MV-4-11 (cell line): ENCODE measurements around the gene NRXN3.

ENCODE experiments used
- DNase-seq: peaks from one replicate; lab custom pipeline; 2025; lab: John Stamatoyannopoulos, UW

NRXN3 gene

GRCh38 chr14:79150226-79150625 is 980.1 kb downstream of the NRXN3 start:
- no peak for DNase-seq

- no peak for DNase-seq
Observed at GRCh38 chr14:79157369-79157768, 987.2 kb downstream of the NRXN3 start.

- DNase-seq: no peak
Observed at GRCh38 chr14:79161571-79161970, 991.4 kb downstream of the NRXN3 start.

GRCh38 chr14:79162833-79163232 is 992.7 kb downstream of the NRXN3 start:
- no peak for DNase-seq

- DNase-seq: no peak
Observed at GRCh38 chr14:79165471-79166090, 995.4 kb downstream of the NRXN3 start.

- no peak for DNase-seq
Observed at GRCh38 chr14:79166171-79166570, 996.0 kb downstream of the NRXN3 start.

- DNase-seq: no peak
Observed at GRCh38 chr14:79167957-79168356, 997.8 kb downstream of the NRXN3 start.

GRCh38 chr14:79175671-79176070 is 1005.5 kb downstream of the NRXN3 start:
- DNase-seq: no peak

GRCh38 chr14:79177106-79177505 is 1006.9 kb downstream of the NRXN3 start:
- no peak for DNase-seq

GRCh38 chr14:79178719-79179118 is 1008.5 kb downstream of the NRXN3 start:
- no peak for DNase-seq

GRCh38 chr14:79179985-79180384 is 1009.8 kb downstream of the NRXN3 start:
- no peak for DNase-seq

GRCh38 chr14:79180656-79181055 is 1010.5 kb downstream of the NRXN3 start:
- DNase-seq: no peak

GRCh38 chr14:79186523-79186922 is 1016.4 kb downstream of the NRXN3 start:
- no peak for DNase-seq

- no peak for DNase-seq
Observed at GRCh38 chr14:79193689-79194477, 1023.7 kb downstream of the NRXN3 start.

GRCh38 chr14:79196216-79196615 is 1026.0 kb downstream of the NRXN3 start:
- DNase-seq: no peak

GRCh38 chr14:79197516-79197915 is 1027.3 kb downstream of the NRXN3 start:
- no peak for DNase-seq

GRCh38 chr14:79199217-79199616 is 1029.0 kb downstream of the NRXN3 start:
- DNase-seq: no peak

GRCh38 chr14:79201564-79202207 is 1031.5 kb downstream of the NRXN3 start:
- no peak for DNase-seq

- no peak for DNase-seq
Observed at GRCh38 chr14:79204591-79204990, 1034.4 kb downstream of the NRXN3 start.

- DNase-seq: no peak
Observed at GRCh38 chr14:79209418-79209817, 1039.2 kb downstream of the NRXN3 start.

- no peak for DNase-seq
Observed at GRCh38 chr14:79225815-79226214, 1055.6 kb downstream of the NRXN3 start.

- no peak for DNase-seq
Observed at GRCh38 chr14:79229383-79229909, 1059.3 kb downstream of the NRXN3 start.

GRCh38 chr14:79242666-79243065 is 1072.5 kb downstream of the NRXN3 start:
- DNase-seq: no peak
